T follicular helper cell (primary cell): Measurements from ENCODE around the gene PPT2.
A peak's percentile ranks its signal among the peaks of the same experiment; 100 is the strongest.
"Not testable (repeated sequence)": the region's sequence is repeated elsewhere in the genome, so short reads cannot be mapped to it uniquely, and the experiment has no call there.

Experiments used
- DNase-seq: peaks from one replicate; pipeline ENCODE4 v3.0.0-alpha.2; 2020; ENCODE audit warnings: low read depth

Gene PPT2

DNA sequence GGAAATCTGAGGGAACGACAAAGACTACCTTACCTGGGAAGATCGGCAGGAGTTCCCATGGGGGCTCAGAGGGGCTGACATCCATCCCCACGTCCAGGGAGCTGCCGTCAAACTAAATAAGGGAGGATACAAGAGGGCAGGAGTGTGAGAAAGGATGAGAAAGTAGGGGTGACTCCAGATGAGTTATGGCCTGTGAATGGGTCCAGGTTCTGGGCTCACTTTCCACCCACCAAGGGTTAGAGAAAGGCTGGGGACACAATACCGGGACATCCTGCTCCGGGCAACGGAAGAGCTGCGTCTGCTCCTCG, 26.6 kb upstream of the PPT2 start:
- DNase-seq = no peak

DNA sequence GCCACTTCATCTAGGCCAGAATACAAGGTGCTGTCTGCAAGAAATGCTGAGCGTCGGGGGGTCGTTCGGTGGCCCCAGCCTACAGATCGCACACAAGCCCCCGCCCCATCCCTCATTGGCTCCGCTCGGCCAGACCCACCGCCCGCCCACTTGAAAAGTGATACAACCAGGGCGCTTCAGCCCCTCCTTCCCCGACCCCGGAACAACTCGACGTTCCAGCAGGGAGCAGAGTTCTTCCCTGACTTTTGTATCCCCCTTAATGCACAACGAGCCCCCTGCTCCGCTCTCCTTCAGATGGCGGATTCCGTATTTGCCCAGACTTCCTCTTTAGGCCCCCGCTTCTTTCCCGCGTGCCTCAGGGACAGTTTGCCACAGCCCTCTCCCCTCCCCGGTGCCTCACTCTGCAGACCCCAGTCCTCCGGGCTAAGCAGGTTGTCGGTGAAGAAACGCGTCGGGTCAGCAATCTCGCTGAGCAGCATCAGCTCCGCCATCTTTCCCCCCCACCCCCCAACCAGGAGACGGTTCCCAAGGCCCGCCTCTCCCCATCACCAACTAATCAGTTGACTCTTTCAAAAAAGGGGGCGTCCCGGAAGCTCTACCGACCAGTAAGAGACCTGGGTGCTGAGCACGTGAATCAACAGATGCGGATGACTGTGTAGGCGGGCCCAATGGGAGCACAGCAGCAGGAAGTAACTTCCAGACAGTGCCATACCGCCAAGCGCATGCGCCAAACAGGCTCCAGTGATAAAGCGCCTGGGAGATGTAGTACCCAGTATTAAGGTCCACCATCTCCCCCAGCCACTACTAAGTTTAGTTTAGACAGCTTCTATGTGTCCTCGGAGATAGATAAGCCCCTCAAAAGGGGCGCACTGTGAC, 26.0 kb upstream of the PPT2 start, which contains the start of gene ATF6B:
Gene ATF6B (minus strand): TSS at position 530 of the 876 bp plus-strand sequence. CDS start 39 bp downstream, at position 491.
- peak; percentile 96 for DNase-seq

DNA sequence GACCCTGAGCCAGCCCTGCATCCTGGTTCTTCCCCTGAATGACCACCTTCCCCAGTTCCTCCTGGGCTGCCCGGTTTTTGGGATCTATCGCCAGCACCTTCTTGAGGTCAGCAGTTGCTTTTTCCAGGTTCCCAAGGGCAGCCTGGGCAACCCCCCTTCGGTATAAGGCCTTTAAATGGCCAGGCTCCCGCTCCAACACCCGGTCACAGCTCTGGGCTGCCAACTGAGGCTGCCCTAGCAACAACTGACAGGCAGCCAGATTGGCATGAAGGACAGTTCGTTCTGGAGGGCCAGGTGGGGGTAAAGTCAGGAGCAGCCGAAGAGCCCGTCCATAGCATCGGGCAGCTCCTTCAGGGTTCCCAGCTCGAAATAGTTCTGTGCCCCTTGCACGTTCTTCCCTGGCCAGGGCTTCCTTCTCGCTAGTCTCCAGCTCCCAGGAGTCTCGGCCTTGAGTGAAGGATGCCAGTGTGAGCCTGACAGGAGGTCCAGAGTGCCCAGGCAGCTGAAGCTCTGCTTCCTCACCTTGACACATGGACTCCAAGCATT, 25.1 kb upstream of the PPT2 start:
- no peak for DNase-seq

DNA sequence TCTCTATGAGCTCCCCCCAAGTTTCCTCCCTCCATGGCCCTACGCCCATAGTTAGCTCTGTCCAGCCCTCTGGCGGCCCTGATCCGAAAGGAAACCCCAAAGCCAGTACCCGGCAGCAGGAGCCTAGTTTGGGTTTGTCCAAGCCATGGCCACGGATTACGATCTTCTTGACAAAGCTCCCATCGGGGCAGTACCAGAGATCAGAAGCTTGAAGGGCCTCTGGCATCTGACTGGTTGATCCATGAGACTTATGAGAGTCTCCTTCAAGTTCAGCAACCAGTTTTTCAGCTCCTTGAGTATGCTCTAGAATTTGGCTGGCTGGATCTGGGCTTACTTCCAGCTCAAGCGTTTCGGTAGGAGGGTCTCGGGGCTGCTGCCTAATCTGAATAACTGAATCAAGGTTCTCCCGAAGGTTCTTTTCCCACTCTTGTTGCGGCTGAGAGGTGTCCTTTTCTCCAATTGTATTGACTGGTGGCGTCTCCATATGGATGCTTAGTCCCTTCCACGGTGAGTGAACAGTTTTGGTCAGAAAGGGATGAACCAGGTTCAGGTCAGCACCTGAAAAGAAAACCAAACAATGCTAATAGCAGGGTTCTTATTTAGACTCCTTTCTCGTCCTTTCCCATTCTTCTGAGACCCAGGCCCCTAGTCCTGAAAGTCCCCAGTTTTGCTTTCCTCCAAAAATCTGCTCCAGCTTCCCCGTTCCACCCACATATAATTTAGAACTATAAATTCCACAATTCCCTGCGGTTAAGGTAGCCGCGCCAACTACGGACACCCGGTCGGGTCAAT, 24.4 kb upstream of the PPT2 start:
- DNase-seq = no peak

DNA sequence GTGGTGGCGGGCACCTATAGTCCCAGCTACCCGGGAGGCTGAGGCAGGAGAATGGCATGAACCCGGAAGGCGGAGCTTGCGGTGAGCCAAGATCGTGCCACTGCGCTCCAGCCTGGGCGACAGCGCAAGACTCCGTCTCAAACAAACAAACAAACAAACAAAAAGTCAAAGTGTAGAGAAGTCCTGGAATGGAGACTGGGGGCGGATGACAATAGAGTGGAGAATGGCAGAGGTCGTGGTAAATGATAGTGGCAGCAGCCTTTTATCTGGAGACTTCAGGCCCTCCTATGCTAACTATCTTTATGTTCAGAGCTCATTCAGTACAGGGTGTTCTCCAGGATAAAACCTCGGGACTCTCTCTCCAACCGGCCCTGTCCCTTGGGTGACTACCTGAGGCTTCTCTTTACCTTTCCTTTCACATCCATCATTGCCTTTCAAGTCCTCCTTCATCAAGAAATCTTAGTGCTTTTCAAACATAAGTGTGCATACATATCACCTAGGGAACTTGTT, 22.4 kb upstream of the PPT2 start:
- DNase-seq = no peak

DNA sequence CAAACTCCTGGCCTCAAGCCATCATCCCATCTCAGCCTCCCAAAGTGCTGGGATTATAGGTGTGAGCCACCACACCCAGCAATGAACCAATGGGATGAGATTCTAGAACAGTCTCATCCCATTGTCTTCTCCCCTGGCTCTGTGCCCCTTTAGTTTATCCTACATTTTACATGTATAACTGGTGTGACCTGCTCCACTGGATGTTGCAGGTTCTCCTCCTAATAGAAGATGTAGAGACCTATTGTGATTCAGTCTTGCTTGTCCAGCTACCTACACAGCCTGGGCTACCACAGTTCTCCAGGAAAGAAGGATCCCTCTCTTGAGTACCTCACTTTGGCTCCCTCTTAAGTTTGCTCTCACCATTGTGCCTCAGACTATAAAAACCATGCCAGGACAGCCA, 21.8 kb upstream of the PPT2 start:
- no peak for DNase-seq

DNA sequence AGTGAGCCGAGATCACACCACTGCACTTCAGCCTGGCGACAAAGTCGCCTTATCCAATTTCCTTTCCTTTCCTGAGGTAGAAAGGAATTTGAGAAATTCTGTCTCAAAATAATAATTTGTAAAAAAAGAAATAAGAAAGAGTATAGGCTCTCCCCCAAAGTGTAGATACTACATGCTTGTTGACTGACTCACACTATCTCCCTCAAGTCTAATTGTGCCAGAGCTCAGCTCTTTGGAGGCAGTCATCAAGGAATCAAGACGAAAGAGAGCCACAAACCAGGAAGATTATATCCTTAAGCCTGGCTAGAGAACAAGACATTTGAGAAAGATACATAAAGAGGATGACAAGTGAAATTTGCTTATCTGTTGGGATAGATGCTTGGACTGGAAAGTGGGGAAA, 20.2 kb upstream of the PPT2 start:
- no peak for DNase-seq

DNA sequence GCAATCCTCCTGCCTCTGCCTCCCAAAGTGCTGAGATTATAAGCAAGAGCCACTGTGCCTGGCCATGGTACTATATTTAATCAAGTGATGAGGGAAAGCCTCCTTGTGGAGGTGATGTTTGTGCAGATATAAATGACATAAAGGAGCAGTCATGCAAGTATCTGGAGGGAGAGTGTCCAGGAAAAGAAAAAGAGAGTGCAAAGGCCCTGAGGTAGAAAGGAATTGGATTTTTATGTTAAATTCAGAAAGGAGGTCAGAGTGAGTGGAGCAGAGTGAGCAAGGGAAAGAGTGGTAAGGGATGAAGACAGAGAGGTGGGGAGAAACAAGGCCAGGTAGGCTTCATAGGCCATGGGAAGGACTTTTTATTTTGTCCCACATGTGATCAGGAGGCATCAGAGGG, 16.5 kb upstream of the PPT2 start:
- no peak for DNase-seq

DNA sequence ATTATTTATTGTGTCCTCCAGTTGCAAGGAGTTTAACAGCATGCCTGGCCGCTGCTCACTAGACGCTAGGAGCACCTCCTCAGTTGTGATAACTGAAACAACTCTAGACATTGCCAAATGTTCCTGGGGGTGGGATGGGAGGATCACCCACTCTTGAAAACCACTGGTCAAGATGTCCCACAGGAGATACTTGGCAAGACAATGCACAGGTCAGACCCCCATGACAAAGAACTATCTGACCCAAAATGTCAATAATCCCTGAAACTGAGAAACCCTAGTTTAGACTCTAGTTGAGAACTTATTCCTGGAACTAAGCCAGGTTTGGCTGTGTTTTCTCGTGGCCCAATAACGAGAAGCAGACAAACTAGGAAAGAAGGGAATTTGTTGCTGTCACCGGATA, 14.4 kb upstream of the PPT2 start:
- no peak for DNase-seq

DNA sequence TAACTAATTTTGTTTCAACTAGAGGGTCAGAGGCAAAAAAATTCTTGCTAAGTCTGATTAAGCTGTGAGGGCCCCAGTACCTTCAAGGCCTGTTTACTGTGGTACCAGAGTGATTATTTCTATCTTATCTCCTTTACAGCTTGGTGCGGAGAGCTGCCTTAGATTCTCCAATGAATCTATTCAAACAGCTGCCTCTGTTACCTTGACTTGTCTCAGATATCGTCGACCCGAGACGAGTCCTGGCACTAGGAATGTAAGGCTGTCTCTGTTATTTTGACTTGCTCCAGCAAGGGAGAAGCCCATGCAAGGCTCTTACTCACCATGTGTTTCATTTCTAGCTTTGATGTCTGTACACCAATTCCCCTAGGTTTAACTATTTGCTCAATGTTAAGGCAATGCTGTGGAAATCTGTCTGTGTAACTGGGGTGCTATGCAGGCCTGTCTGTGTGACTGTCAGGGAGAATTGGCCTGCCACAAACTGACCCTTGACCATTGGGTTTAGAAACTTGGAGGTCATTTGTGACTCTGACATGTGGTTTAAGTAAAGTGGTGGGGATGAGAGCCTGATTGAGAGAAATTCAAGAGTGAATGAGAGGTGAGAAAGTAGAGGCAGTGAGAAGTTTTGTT, 13.4 kb upstream of the PPT2 start:
- DNase-seq = no peak

DNA sequence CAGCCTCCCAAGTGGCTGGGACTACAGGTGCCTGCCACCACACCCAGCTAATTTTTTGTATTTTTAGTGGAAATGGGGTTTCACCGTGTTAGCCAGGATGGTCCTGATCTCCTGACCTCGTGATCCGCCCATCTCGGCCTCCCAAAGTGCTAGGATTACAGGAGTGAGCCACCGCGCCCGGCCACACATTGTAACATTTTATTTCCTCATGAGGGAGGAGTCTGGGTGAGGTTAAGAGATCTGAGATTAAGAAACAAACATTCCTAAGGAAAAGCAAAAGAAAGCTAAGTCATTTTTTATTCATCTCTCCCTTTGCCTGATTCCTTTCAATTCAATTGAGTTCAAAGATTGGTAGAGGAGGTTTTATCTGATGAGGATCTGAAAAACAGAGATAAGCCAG, 9.7 kb upstream of the PPT2 start:
- DNase-seq = not testable (repeated sequence)

DNA sequence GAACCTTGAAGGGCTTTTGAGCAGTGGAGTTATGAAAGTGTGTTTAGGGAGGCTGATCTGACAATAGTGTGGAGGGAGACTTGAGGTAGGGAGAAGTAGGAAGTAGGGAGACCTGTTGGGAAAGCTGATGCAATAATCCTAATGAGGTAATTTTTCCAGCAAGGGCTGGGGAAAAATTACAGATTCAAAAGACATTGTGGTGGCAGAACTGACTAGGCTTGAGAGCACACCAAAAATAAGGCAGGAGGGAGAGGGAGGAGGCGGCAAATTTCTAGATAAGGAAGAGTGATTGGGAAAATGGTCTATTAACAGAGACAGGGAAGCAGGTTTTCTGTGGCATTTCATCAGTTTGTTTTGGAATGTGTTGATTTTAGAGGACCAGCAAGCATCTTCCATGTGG, 7.7 kb upstream of the PPT2 start:
- no peak for DNase-seq

DNA sequence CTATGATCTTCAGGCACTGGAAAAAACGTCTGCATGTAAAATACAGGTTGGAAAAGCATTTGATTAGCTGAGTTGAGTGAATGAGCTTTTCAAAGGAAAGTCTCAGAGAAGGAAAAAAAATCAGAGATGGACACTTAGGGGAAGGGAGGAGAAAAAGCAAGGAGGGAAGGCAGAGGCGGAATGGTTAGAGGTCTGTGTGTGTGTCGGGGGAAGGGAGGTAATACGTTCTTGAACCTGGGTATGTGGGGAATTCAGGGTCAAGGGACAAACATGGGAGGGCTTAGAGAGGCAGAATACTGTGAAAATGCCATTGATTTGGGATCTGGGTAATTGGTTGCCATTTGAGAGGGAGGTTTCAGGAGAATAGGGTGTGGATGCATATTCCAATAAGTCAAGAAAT, 7.3 kb upstream of the PPT2 start:
- no peak for DNase-seq

DNA sequence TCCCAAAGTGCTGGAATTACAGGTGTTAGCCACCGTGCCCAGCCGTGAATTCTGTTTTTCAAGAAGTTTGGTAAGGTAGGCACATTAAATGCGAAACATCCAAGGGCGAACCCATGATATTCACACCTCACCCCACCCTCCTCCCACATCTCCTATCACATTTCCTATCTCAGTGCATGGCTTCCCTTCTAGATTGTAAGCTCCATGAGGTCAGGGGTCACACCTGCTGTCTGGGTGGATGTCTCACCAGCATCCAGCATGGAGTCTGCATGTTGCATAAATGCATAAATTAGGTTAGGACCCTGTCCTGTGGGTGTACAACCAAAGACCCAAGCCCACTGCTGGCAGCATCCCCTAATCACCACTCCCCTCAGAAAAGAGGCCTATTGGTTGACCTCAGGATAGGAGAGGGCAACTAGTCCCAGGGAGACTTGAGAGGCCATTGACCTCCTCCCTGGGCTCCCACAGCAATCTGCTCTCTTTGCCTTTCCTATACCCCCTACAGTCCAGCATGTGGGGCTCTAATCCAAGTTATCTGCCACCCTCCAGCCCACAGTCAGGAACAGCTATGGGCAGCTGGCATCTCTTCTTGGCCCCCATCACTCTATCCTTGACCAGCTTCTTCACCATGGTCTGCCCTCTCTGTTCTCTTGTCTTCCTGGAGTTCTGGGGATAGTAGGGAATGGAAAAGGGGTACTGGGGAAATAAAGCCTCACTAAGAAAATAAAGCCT, 6.4 kb upstream of the PPT2 start:
- DNase-seq = no peak

DNA sequence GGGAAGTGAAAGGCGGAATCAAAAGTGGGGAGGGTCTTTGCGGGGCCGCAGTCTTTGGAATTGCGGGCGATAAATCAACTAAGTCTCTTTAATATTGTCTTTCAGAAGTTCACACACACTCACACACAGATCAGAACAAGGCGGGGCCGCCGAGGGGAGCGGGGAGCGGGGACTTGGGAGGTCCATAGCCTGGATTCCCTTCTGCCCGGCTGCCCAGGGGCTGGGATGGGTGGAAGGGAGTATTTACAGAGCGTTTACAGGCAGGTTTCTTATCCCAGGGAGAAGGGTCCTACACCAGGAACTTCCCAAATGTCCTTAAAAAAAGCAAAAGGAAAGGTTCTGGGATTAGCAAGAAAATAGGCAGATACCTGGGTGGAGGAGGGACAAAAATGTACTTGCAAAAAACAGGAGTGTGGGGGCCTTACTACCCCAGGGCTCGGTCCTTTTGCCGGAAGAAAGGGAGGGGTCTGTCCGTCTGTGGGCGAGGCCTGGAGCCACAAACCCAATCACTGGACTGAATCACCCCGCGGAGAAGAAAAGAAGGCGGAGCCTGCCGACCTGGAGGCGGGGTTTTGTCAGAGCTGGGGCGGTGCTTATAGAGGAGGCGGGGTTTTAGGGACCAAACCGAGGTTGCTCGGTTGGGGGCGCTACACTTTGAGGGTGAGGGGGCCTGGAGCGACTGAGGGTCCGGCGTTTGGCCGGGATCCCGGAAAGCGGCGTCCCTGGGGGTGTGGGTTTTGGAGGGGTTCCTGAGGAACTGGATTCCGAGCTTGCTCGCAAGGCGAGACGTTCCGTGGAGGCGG, 5.5 kb upstream of the PPT2 start:
- DNase-seq = peak; percentile 43

DNA sequence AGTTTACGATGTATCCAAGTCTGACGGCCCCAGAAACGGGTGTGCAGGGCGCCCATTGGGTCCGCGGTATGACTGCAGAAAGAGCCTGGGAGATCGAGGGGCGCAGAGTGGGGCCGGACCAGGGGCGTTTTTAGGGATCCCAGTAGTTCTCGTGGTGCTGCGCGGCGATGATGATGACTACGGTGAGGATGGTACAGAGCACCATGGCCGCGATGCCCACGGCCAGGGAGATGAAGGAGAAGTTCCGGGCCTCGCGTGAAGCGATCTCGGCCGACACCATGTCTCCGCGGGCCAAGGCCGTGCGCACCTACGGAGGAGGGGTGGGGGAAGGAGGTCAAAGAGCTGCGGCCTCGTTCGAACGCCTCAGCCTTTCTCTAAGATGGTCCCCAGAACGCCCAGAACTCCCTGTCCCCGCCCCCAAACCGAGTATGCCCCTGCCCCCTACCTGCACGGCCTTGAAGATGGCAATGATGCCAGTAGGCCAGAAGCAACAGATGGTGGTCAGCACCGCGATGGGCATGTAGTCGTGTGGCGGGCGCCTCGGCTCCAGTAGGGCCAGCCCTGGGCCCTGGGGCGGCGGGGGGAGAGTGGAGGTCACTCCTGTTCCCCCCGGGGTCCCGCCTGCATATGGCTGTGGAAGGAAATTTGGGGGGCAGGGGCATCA, 4.7 kb upstream of the PPT2 start:
- no peak for DNase-seq

DNA sequence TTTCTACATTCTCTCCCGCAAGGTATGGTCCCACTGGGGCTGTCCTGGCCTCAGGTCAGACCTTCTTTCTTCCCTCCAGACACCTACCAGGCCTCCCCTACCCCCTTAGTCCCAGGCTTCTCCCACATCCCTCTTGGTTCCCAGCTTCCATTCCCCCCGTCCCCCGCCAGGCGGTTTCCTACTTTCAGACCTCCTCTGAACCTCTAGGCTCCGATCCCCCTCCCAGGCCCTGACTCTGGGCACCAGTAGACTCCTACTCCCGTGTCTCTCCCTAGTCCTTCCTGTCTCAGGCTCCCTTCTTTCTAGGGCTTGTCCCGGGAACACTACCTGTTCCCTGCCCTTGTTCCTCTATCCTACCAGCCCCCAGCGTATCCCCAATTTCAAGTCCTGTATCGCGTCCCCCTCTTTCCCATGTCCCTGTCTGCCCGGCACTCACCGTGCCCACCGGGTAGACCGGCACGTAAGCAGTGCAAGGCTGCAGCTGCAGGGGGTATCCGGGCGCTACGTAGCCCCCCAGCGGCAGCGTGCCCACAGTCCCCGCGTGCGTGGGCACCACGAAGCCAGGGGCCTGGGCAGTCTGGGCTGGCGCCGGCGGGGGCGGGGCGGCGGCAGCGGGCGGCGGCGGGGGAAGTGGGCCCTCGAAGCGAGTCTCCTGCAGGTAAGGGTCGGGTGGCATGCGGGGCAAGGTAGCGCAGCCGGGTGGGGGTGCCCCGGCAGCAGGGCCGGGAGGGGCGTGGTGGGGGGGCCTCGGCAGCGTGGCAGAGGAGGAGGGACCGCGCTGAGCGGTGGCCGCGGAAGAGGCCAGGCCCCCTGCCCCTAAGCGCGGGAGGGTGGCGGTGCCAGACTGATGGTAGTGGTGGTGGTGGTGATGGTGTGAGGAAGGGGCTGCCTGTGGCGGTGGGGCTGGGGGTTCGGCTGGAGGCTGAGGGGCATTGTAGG, 3.7 kb upstream of the PPT2 start:
- DNase-seq = no peak

DNA sequence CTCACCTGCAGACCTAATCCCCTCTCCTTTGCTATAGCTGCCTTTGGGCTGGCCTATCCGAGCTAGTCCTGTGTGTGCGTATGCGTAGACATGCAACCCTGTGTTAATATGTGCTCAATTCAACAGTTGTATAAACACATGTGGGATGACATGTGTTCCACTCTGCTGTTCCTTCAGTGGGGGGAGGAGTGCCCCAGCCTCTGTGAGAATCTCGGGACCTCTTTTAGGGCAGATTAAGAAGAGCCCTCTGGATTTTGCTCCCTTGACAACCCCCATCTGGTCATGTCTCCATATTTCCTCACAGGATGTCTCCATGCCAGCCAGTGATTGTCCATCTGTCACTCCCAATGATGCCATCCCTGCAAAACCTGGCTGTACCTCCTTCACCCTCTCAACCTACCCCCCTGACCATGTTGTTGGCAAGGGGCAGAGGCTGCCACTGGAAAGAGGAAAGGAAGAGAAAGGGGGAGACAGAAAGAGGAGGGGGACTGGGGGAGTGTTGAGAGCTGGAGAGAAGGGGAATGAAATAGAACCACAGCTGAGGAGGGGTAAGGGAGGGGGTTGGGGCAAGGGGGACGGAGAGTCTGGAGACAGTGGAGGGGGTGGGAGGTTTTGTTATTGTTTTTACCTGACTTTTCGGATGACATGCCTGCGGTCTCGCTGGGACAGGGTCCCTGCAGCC, 2.6 kb upstream of the PPT2 start:
- DNase-seq = no peak
